GM21390 (cell line): ENCODE measurements around the gene NKAIN1.
"Not testable (repeated sequence)": the region's sequence is repeated elsewhere in the genome, so short reads cannot be mapped to it uniquely, and the experiment has no call there.

Experiments
- ATAC-seq: cut with Tn5 transposase; IDR thresholded peaks from one replicate; pipeline ENCODE4 v1.9.1; 2021; ENCODE audit not compliant: unreplicated experiment

NKAIN1 gene

GRCh38 chr1:31239653-31240241 lies at the start of gene NKAIN1:
NKAIN1 (minus strand) TSS chr1:31239887; CDS start chr1:31239547, 340 bp downstream.
- ATAC-seq, result no peak

- ATAC-seq, result no peak
Measured at GRCh38 chr1:31289021-31289420, 49.3 kb upstream of the NKAIN1 start.

GRCh38 chr1:31287791-31288190 lies 48.1 kb upstream of the NKAIN1 start:
- not testable (repeated sequence) for ATAC-seq

- ATAC-seq, result not testable (repeated sequence)
Measured at GRCh38 chr1:31282426-31282825, 42.7 kb upstream of the NKAIN1 start.

GRCh38 chr1:31273619-31274018 lies 33.9 kb upstream of the NKAIN1 start:
- ATAC-seq, result no peak

- ATAC-seq, result no peak
Measured at GRCh38 chr1:31272369-31272768, 32.7 kb upstream of the NKAIN1 start.

- ATAC-seq, result no peak
Measured at GRCh38 chr1:31266547-31266946, 26.9 kb upstream of the NKAIN1 start.

- ATAC-seq, result no peak
Measured at GRCh38 chr1:31264790-31265386, 25.2 kb upstream of the NKAIN1 start.

GRCh38 chr1:31263408-31263807 lies 23.7 kb upstream of the NKAIN1 start:
- ATAC-seq, result no peak

GRCh38 chr1:31262393-31262792 lies 22.7 kb upstream of the NKAIN1 start:
- not testable (repeated sequence) for ATAC-seq

GRCh38 chr1:31261916-31262315 lies 22.2 kb upstream of the NKAIN1 start:
- ATAC-seq, result no peak

GRCh38 chr1:31259746-31260145 lies 20.1 kb upstream of the NKAIN1 start:
- no peak for ATAC-seq

- no peak for ATAC-seq
Measured at GRCh38 chr1:31258581-31258980, 18.9 kb upstream of the NKAIN1 start.

- ATAC-seq, result no peak
Measured at GRCh38 chr1:31257213-31257612, 17.5 kb upstream of the NKAIN1 start.

GRCh38 chr1:31249854-31250253 lies 10.2 kb upstream of the NKAIN1 start:
- ATAC-seq, result no peak

GRCh38 chr1:31248276-31248675 lies 8.6 kb upstream of the NKAIN1 start:
- no peak for ATAC-seq

GRCh38 chr1:31244326-31244725 lies 4.6 kb upstream of the NKAIN1 start:
- ATAC-seq, result no peak

GRCh38 chr1:31243501-31244286 lies 4.0 kb upstream of the NKAIN1 start:
- ATAC-seq, result no peak

- no peak for ATAC-seq
Measured at GRCh38 chr1:31241321-31241720, 1.6 kb upstream of the NKAIN1 start.

- no peak for ATAC-seq
Measured at GRCh38 chr1:31238986-31239613, 587 bp downstream of the NKAIN1 start.

- ATAC-seq, result no peak
Measured at GRCh38 chr1:31238612-31238985, 1.1 kb downstream of the NKAIN1 start.

- ATAC-seq, result no peak
Measured at GRCh38 chr1:31234870-31235269, 4.8 kb downstream of the NKAIN1 start.
